T-helper 2 cell (primary cell): ENCODE results near the gene GREB1L.

Experiments used
- DNase-seq, 5 experiments: peaks; one replicate each; pipeline versions ENCODE4 v3.0.0 to v3.0.0-alpha.2; 2012 to 2022

The GREB1L gene

GRCh38 chr18:21451851-21452250 lies 209.8 kb downstream of the GREB1L start:
- DNase-seq = no peak

- no peak for DNase-seq
Measured at GRCh38 chr18:21452276-21452780, 210.3 kb downstream of the GREB1L start.

GRCh38 chr18:21452796-21453510 lies 210.9 kb downstream of the GREB1L start:
- no peak for DNase-seq

GRCh38 chr18:21453511-21453901 lies 211.5 kb downstream of the GREB1L start:
- no peak for DNase-seq

GRCh38 chr18:21454725-21455124 lies 212.7 kb downstream of the GREB1L start:
- no peak for DNase-seq

GRCh38 chr18:21456428-21457178 lies 214.6 kb downstream of the GREB1L start:
- DNase-seq = no peak

- DNase-seq = no peak
Measured at GRCh38 chr18:21457179-21457535, 215.1 kb downstream of the GREB1L start.

- no peak for DNase-seq
Measured at GRCh38 chr18:21458310-21458709, 216.3 kb downstream of the GREB1L start.

GRCh38 chr18:21458788-21459187 lies 216.8 kb downstream of the GREB1L start:
- DNase-seq = no peak

GRCh38 chr18:21459706-21460286 lies 217.8 kb downstream of the GREB1L start:
- no peak for DNase-seq

- DNase-seq = no peak
Measured at GRCh38 chr18:21461460-21461859, 219.4 kb downstream of the GREB1L start.

GRCh38 chr18:21463718-21464117 lies 221.7 kb downstream of the GREB1L start:
- DNase-seq = no peak

GRCh38 chr18:21468514-21469164 lies 226.6 kb downstream of the GREB1L start:
- DNase-seq = no peak

GRCh38 chr18:21472741-21473140 lies 230.7 kb downstream of the GREB1L start:
- DNase-seq = no peak

GRCh38 chr18:21474621-21475020 lies 232.6 kb downstream of the GREB1L start:
- DNase-seq = no peak

- no peak for DNase-seq
Measured at GRCh38 chr18:21479721-21480120, 237.7 kb downstream of the GREB1L start.

GRCh38 chr18:21481739-21482138 lies 239.7 kb downstream of the GREB1L start:
- DNase-seq = no peak

GRCh38 chr18:21483051-21483450 lies 241.0 kb downstream of the GREB1L start:
- no peak for DNase-seq

GRCh38 chr18:21484851-21485636 lies 243.0 kb downstream of the GREB1L start:
- no peak for DNase-seq

- no peak for DNase-seq
Measured at GRCh38 chr18:21486905-21487437, 244.9 kb downstream of the GREB1L start.

- peak in 1 of 5 experiments; percentile 40 for DNase-seq
Measured at GRCh38 chr18:21489119-21489750, 247.2 kb downstream of the GREB1L start.
